ENCODE results near the gene TAF1C.
A peak's percentile ranks its signal among the peaks of the same experiment; 100 is the strongest.

TAF1C gene

GRCh38 chr16:84182104-84182503 is 4.8 kb downstream of the TAF1C start:
- DNase-seq = no peak

- no peak for DNase-seq
Measured at GRCh38 chr16:84181144-84181915, 5.5 kb downstream of the TAF1C start.

GRCh38 chr16:84180519-84181140 is 6.2 kb downstream of the TAF1C start:
- DNase-seq = no peak

DNA sequence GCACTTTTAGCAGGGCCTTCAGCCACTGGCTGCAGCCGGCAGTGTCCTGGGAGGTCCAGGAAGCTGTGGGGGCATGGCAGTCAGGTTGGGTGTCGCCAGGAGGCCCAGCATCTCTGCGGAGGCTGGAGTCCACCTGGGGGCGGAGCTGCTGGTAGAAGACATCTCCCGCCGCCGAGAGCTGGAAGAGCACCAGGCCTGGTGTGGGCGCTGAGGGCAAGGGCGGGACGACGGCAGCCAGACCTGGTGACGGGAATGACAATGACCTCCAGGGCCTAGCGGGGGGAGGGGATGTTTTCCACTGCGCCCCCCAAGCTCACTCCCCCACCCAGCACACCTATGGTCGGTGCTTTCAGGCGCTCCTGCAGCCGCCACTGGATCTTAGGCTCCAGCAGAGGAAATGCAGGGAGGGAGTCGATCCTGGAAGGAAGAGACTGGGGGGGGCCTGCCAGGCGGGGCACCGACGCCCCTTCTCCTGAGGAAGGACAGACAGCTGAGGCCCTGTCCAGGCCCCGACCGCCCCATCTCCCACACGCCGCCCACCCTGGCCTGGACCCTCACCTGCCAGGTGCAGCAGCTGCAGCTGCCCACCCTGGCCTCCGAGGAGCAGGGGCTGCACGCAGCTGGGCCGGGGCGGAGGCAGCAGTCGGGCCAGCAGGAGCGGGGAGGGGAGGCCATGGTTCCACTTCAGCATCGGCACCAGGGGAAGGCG is 7.1 kb downstream of the TAF1C start:
- DNase-seq = no peak

DNA sequence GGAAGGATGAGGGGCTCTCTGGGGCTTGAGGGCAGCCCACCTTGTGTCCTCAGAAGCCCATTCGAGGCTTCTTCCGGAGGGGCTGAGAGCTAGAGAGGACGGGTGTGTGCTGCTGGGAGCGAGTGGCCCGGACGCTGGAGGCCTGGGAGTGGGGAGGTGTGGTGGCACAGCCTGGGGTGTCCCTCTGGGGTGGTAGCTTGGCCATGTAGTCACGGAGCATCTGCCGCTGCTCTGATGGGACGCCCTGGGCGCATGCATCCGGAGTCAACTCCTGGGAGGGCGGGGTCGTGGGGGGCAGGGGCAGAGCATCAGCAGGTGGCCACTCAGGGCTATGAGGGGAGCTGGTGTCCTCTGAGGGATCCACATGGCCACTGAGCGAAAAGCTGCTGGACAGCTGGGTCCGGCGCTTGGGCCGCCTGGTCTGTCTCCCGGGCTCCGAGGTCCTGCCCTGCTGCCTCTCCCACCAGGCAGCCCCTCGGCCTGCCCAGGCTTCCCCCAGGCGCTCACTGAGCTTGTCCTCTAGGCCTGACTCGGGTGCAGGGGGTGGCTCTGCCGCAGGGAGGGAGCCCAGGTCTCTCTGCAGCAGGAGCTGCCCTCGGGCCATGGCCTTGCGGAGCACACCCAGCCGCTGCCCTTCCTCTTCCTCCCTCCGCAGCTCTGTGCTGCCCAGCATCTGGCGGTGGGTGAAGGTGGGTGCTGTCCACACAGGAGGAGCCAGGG is 7.8 kb downstream of the TAF1C start:
- DNase-seq = no peak

DNA sequence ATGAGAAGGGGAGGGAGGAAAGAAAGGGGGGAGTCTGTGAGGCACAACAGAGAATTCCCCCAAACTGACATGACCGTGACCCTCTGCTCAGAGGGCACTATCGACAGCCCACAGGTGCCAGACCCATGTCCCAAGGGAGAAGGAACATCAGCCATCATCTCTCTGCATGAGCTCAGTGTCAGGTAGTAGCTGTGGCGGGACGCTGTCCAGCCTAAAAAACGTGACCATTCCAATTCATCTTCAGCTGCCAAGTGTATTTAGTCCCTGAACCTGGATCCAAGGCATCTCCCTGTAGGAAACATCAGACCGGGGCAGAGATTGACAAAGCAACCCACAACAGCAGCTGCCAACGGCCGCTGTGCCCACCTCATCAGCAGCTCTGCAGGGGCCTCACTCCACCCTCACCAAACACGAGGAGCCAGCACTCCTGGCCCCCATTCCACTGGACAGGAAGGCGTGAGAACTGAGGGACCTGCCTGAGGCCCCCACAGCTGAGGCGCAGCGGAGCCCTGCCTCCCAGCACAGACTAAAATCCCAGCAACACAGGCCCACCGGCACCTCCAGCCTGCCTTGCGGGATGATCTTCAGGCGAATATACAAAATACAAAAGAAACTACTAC is 8.6 kb downstream of the TAF1C start:
- no peak for DNase-seq

DNA sequence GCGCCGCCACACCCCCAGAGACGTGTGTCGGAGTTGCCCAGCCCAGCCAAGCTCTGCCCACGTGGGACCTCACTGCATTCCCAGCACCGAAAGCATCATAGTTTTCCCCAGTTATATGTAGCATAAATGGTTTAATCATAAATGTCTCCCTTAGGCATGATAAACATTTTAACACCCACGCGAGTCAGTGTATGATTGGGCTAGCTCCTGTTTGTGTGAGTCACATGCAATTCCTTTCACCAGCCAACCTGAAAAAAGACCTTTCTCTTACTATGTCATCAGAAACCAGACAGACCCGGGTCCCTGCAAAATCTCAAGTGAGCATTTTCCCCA is 9.2 kb downstream of the TAF1C start:
- no peak for DNase-seq

DNA sequence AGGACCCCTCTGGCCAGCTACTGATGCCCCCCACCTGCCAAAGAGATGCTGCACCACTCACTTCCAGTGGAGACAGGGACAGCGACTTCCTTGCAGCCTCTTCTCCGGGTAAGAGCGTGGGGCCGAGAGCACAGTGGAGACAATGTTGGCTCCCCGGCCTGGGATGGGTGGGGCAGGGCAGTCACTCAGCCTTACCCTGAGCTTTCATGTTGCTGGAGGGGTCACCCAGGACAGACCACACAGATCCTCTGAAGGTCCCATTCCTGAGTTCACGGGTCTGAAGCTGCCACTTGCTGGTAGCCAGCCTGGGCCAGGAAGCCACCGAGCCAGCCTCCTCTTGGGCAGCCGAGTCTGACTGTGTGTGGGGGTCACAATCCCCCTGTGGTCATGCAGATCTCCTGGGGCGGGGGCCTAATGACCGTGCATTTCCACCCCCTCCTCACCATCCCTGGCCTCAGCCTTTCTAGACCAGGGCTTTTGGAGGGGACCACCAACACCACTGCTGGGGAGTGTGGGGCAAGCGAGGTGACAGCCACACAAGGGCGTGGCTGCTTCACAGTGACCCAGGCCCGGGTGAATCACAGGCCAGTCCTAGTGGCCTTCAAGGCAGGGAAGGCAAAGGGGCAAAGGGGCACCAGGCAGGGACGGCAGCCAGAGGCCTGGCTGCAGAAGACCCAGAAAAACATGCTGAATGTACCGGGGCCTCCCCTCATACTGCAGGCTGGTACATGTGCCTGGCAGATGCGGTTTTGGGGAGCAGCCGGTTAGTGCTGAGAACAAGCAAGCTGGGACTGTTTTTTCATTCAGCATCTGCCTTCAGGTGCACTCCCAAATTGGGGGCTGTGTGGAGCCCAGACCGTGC is 10.4 kb downstream of the TAF1C start:
- no peak for DNase-seq

DNA sequence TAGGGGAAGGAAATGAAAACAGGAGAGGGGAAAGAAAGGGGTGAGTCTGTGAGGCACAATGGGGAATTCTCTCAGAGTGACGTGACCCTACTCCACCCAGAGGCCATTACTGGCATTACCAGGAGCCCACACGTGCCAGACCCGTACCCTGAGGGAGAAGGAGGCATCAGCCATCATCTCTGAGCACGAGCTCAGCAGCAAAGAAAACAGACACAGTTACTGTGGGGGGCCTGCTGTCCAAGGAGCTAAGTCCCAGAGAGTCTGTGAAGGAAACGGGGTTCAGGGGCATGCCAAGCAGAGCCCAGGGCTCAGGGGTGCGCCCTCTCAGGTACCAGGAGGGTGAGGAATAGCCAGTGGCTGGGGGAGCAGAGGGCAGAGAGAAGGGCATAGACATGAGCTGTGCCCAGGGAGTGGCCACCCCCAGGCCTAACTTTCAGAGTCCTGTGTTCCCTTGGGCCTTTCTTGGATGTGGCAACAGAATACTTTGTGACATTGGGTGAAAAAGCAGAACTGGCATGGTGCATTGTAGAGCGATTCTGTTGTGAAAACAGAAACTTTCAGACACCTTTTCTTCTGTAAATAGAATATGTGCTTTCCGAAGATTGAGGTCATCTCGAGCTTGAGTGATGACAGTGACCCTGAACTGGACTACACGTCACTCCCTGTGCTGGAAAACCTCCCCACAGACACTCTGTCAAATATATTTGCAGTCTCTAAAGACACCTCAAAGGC is 11.3 kb downstream of the TAF1C start:
- DNase-seq = peak in 1 of 2 donors; percentile 16

- no peak for DNase-seq
Measured at GRCh38 chr16:84174396-84174795, 12.5 kb downstream of the TAF1C start.

GRCh38 chr16:84169765-84170310 is 17.0 kb downstream of the TAF1C start:
- no peak for DNase-seq

GRCh38 chr16:84166796-84167695 is 19.8 kb downstream of the TAF1C start:
- DNase-seq = no peak

GRCh38 chr16:84165746-84166145 is 21.1 kb downstream of the TAF1C start:
- DNase-seq = no peak

DNA sequence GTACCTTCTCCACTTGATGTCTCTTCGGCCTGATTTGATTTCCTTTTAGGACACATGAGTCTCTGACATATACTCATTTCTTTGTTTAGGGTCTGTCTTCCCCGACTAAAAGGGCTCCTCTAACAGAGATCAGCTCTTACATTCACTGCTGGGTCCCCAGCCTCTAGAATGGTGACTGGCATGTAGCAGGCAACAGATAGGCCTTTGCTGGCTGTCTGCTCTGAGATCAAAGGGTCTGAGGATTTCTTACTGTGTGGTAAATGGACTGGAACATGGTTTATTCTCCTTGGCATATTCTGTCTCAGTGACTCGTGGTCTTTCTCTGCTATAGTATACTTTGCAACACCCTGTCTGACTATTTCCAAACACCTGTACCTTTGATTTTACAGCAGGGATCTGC is 25.1 kb downstream of the TAF1C start:
- no peak for DNase-seq

GRCh38 chr16:84161037-84161436 is 25.8 kb downstream of the TAF1C start:
- DNase-seq = no peak

DNA sequence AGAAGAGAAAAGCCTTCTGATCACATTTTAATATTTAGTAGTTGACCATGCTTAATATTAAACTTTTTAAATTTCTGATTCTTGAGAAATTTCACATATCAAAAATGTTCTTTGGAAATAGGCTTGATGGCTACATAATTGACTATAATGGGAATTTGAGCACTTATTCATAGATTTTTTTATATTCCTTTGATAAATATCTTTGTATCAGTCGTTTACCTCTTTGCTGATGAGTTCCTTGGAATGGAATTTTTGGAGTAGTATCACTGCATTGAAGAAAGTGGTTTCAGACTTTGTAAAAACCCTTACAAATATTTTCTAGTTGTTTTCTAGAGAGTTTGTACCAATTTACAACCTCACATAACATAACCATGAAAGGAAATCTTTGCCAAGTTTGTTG is 27.1 kb downstream of the TAF1C start:
- DNase-seq = no peak

DNA sequence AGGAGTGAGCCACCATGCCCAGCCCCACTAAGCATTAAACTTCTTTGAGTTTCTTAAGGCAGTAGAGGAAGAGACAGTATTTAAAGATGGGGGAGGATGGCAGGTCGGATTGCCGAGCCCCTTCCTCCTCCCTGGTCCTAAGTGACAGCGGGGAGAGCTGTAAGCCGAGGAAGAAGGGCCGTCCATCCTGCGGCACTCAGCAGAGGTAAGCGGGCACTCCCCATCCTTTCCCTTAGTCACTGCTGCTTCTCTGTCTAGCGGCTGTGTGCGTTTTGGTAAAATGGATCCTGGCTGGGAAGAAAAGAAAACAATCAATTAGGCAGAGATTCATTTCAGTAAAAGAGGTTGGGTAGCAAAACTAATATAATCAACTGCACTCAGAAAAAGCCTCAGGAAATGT is 27.9 kb downstream of the TAF1C start:
- DNase-seq = no peak

- no peak for DNase-seq
Measured at GRCh38 chr16:84156342-84156784, 30.5 kb downstream of the TAF1C start.

- no peak for DNase-seq
Measured at GRCh38 chr16:84155771-84156170, 31.1 kb downstream of the TAF1C start.

GRCh38 chr16:84155226-84155625 is 31.6 kb downstream of the TAF1C start:
- DNase-seq = no peak

All from hippocampal formation (tissue), 2 donors.